GM21367 (cell line): ENCODE measurements around the gene FER.
A peak's percentile ranks its signal among the peaks of the same experiment; 100 is the strongest.
"Not testable (repeated sequence)": the region's sequence is repeated elsewhere in the genome, so short reads cannot be mapped to it uniquely, and the experiment has no call there.

Source experiments
- ATAC-seq: cut with Tn5 transposase; IDR thresholded peaks from one replicate; pipeline ENCODE4 v1.9.1; 2021; ENCODE audit not compliant: unreplicated experiment

FER gene

DNA sequence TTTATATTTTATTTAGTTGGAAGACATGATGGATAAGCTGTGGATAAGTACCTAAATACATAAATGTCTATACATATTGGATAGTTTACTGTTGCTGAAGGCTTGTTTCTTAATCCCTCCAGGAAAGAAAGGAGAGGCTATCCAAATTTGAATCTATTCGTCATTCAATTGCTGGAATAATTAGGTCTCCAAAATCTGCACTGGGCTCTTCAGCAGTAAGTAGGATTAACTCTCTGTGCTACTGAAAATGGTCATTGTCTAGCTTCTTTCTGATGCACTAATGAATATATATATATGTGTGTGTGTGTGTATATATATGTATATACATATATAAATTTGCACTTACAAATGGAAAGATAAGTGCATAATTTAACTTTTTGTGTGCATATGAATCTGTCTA, 198.3 kb downstream of the FER start:
- ATAC-seq = no peak

- ATAC-seq = no peak
Observed at GRCh38 chr5:108947164-108947563, 199.5 kb downstream of the FER start.

DNA sequence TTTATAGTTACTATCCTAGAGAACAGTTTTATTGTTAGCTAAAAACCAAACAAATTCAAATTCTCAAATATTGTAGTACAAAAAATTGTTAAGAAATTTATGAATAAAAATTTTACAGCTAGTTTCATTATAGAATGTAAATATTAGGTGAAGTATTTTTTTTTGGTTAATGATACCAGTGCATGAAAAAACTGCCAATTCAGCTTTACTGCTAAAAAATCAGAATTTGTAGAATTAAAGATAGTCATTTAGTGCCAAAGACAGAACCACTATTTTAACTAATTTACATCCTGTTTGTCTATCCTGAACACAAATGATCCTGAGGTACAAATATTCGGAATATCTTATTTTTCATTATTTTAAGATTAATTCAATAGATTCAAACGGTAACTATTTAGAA, 202.6 kb downstream of the FER start:
- ATAC-seq = no peak

DNA sequence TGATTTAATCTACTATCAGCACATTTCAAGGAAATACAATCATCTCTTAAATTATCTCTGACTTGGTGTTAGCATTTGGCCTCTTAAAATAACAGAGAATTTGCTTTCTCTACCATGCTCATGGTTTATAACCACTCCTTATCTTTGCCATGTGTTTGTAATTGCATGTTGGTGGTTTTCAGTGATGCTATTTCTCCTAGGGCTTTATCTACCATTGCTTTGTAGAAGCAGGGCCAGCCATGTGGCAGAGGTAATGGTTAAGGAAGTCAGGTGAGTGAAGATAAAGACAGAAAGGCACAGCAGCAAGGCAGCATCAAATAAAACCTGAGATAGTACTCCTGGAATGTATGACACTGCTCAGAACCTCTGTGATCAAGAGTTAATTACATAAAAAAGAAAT, 206.2 kb downstream of the FER start:
- no peak for ATAC-seq

GRCh38 chr5:108957333-108957732, 209.6 kb downstream of the FER start:
- ATAC-seq = no peak

- no peak for ATAC-seq
Observed at GRCh38 chr5:108966910-108967309, 219.2 kb downstream of the FER start.

DNA sequence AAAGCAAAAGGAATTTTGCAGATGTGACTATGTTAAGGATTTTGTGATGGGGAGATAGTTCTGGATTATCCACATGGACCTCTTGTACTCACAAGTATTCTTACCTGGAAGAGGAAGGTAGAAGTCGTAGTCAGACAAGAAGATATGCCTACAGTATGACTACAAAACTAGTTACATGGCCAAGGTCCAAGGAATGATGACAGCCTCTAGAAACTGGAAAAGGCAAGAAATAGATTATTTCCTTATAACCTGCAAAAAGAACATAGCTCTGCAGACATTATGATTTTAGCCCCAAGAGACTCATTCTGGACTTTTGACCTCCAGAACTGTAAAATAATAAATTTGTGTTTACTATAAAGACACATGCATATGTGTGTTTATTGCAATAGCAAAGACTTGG, 226.9 kb downstream of the FER start:
- no peak for ATAC-seq

- no peak for ATAC-seq
Observed at GRCh38 chr5:108975697-108976096, 228.0 kb downstream of the FER start.

- ATAC-seq = no peak
Observed at GRCh38 chr5:108983461-108984092, 235.9 kb downstream of the FER start.

DNA sequence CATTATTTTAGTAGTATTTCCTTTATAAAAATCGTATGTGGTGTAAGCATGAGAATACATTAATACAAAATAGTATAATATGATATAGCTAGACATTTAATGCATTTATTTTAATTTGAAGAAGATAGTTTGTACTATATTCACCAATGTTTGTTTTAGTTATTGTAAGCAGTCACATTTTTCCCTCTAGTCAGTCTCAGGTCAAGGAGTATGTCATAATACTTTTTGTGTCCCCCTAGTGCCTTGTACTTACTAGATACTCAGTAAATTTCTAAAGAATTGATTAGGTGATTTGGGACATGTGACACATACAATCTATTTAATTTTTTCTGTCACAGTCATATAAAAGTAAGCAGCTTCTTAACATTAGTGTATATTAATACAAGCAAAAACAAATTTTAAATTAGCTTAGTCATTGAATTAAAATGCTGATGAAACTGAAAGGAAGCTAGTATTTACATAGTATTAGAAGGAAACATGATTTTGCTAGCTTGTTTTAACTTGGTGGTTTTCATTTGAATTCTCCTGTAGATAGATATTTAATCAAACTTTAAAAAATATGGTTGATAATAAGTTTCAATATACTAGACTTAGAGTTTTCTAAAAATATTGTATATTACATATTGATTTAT, 242.2 kb downstream of the FER start:
- ATAC-seq = no peak

DNA sequence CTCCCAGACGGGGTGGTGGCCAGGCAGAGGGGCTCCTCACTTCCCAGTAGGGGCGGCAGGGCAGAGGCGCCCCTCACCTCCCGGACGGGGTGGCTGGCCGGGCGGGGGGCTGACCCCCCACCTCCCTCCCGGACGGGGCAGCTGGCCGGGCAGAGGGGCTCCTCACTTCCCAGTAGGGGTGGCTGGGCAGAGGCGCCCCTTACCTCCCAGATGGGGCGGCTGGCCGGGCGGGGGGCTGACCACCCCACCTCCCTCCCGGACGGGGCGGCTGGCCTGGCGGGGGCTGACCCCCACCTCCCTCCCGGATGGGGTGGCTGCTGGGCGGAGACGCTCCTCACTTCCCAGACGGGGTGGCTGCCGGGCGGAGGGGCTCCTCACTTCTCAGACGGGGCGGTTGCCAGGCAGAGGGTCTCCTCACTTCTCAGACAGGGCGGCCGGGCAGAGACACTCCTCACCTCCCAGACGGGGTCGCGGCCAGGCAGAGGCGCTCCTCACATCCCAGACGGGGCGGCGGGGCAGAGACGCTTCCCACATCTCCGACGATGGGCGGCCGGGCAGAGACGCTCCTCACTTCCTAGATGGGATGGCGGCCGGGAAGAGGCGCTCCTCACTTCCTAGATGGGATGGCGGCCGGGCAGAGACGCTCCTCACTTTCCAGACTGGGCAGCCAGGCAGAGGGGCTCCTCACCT, 244.8 kb downstream of the FER start:
- not testable (repeated sequence) for ATAC-seq

- not testable (repeated sequence) for ATAC-seq
Observed at GRCh38 chr5:108993440-108993839, 245.7 kb downstream of the FER start.

GRCh38 chr5:108997720-108998119, 250.0 kb downstream of the FER start:
- ATAC-seq = no peak

- no peak for ATAC-seq
Observed at GRCh38 chr5:108998216-108998615, 250.5 kb downstream of the FER start.

- ATAC-seq = peak; percentile 58
Observed at GRCh38 chr5:109003928-109004327, 256.2 kb downstream of the FER start.

DNA sequence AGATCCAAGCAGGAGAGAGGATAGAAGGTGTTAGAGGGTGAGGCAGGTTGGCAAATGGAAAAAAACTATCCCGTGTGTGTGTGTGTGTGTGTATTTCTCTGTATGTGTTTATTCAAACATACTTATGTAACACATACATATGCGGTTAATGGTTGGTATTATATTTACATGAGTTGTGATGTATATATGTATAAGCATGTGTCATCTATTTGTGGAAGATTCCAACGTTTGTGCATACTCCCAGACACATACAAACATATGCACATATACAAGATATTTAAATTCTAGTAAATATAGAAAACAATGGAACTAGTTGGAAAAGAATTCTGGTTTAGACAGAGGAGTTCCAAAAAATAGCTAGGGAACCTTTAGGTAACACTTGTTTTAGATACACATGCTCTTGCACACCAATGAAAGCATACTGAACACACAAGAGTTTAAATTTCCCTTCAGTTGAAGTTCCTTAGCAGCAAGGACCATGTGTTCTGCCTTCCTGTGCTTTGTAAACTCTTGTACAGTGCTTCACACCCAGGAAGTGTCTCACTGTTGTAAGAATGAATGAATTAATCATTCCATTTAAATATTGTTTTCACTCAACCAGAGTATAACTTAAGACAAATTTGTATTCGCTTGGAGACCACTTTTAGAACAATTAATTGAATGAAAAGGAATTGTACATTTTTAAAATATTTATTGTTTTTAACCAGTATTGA, 257.8 kb downstream of the FER start:
- ATAC-seq = no peak

- ATAC-seq = no peak
Observed at GRCh38 chr5:109006129-109006528, 258.4 kb downstream of the FER start.

- peak; percentile 49 for ATAC-seq
Observed at GRCh38 chr5:109016300-109016699, 268.6 kb downstream of the FER start.

- no peak for ATAC-seq
Observed at GRCh38 chr5:109022056-109022455, 274.4 kb downstream of the FER start.

DNA sequence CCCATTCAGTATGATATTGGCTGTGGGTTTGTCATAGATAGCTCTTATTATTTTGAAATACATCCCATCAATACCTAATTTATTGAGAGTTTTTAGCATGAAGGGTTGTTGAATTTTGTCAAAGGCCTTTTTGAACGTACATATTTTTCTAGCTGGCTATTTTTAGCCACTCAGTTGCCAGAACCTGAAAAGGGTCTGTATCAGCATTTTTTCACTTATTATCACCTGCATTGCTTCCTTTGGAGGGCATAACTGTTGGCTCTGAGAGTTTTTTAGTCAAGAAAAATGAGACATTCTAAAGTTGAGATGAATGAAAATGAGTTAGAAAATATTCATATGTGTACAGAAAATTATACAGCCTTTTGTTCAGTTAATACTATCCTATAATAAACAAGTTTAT, 278.0 kb downstream of the FER start:
- ATAC-seq = not testable (repeated sequence)

DNA sequence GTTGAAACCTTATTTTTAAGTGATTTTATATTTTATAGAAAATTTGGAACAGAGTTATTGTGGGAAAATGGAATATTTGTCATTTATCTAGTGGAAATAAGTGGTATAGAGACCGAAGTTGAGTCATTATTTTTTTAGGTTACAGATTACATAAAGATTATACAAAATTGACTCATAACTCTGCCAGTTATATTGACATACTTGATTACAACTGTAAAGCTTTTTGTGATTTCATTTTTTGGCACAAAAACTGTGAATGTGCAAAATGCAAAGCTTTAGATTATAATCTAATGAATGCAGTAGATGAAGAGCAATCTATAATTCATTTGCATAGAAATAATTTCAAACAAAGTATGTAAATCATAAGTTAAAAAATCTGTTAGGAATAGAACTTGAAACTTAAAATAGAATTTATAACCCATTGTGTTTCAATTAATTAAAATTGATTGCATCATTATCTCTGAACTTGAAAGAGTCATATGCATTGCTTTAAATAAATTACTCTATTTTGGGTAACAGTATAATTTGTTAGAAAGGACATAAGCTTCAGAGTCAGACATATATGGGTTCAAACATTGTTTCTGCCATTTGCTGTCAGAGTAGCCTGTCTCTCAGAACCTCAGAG, 280.4 kb downstream of the FER start:
- ATAC-seq = no peak
